Endodermal cell (in vitro differentiated cells): ENCODE results near the gene GATA1. TPM values are rescaled to one million over a fixed set of nuclear protein-coding genes. Genes with fewer than 3 reads are reported as not detected.
"Not testable (repeated sequence)": the region's sequence is repeated elsewhere in the genome, so short reads cannot be mapped to it uniquely, and the experiment has no call there.

Experiments
- DNase-seq: peaks from one replicate; pipeline ENCODE4 v3.0.0-alpha.2; 2017
- H3K27ac ChIP-seq: 2 replicates; pipeline ENCODE4 v1.5.1; 2013; ENCODE audit warnings: mild to moderate bottlenecking, low read depth, low read length, moderate library complexity
- H3K27me3 ChIP-seq: 2 replicates; pipeline ENCODE4 v1.6.1; 2013; ENCODE audit warnings: mild to moderate bottlenecking, low read length, moderate library complexity; ENCODE audit not compliant: insufficient read depth, control insufficient read depth, poor library complexity, severe bottlenecking
- H3K36me3 ChIP-seq: 2 replicates; pipeline ENCODE4 v1.7.0; 2013; ENCODE audit warnings: mild to moderate bottlenecking, low read length, moderate library complexity; ENCODE audit not compliant: control insufficient read depth, insufficient read depth
- H3K4me1 ChIP-seq: one replicate; pipeline ENCODE4 v1.7.0; 2013; ENCODE audit warnings: low read length; ENCODE audit not compliant: control insufficient read depth, insufficient read depth
- H3K4me3 ChIP-seq: 2 replicates; pipeline ENCODE4 v1.5.1; 2013; ENCODE audit warnings: mild to moderate bottlenecking, low read length, moderate library complexity
- H3K9ac ChIP-seq: 2 replicates; pipeline ENCODE4 v1.6.1; 2013; ENCODE audit warnings: mild to moderate bottlenecking, low read length, moderate library complexity; ENCODE audit not compliant: poor library complexity, severe bottlenecking; ENCODE audit errors: extremely low read depth
- H3K9me3 ChIP-seq: 2 replicates; pipeline ENCODE4 v1.6.1; 2013; ENCODE audit warnings: mild to moderate bottlenecking, low read length, moderate library complexity; ENCODE audit not compliant: control insufficient read depth
- H3K27ac Mint-ChIP-seq: 2 replicates; pipeline ENCODE4 v1.8.0; 2020; ENCODE audit warnings: mixed read lengths
- H3K27me3 Mint-ChIP-seq: 2 replicates; pipeline ENCODE4 v1.8.0; 2021; ENCODE audit warnings: mild to moderate bottlenecking, mixed read lengths; ENCODE audit not compliant: insufficient read depth
- H3K36me3 Mint-ChIP-seq: 2 replicates; pipeline ENCODE4 v1.8.0; 2020; ENCODE audit warnings: low read depth, mixed read lengths
- H3K4me1 Mint-ChIP-seq: 2 replicates; pipeline ENCODE4 v1.8.0; 2020; ENCODE audit warnings: mixed read lengths
- H3K4me3 Mint-ChIP-seq: 2 replicates; pipeline ENCODE4 v1.8.0; 2020; ENCODE audit warnings: mild to moderate bottlenecking, moderate library complexity, mixed read lengths
- H3K9me3 Mint-ChIP-seq: 2 replicates; pipeline ENCODE4 v1.8.0; 2020; ENCODE audit warnings: mild to moderate bottlenecking, mixed read lengths
- CTCF ChIP-seq: fragments of 200-600 bp; sonication (generic); conservative IDR thresholded peaks from 2 replicates; pipeline ENCODE4 v1.5.0; 2021; ENCODE audit warnings: antibody characterized with exemption, mild to moderate bottlenecking
- WGBS, 2 experiments: methylation state at CpG; one replicate each; pipeline versions ENCODE4 v1.1.5 to v1.1.7; 2013; ENCODE audit warnings: missing lambda C conversion rate in 2 of 2, mixed read lengths in 1 of 2; ENCODE audit not compliant: insufficient coverage in 1 of 2, insufficient read length in 1 of 2; 5-methylcytosine and 5-hydroxymethylcytosine counted together
- total RNA-seq, 2 donors: library from RNA; stranded (reverse); fragmentation: NEBNext Ultra II Directional in 1 of 2; extraction: Animal tissue kit (Norgen Biotek cat#: 25700) in 1 of 2; gene quantifications; 2 replicates in 1 of 2; 3 replicates in 1 of 2; pipeline ENCODE4 v1.2.1, GENCODE V29; 2021

The GATA1 gene
- total RNA-seq, 2 donors from 2014 or later = not detected

DNA sequence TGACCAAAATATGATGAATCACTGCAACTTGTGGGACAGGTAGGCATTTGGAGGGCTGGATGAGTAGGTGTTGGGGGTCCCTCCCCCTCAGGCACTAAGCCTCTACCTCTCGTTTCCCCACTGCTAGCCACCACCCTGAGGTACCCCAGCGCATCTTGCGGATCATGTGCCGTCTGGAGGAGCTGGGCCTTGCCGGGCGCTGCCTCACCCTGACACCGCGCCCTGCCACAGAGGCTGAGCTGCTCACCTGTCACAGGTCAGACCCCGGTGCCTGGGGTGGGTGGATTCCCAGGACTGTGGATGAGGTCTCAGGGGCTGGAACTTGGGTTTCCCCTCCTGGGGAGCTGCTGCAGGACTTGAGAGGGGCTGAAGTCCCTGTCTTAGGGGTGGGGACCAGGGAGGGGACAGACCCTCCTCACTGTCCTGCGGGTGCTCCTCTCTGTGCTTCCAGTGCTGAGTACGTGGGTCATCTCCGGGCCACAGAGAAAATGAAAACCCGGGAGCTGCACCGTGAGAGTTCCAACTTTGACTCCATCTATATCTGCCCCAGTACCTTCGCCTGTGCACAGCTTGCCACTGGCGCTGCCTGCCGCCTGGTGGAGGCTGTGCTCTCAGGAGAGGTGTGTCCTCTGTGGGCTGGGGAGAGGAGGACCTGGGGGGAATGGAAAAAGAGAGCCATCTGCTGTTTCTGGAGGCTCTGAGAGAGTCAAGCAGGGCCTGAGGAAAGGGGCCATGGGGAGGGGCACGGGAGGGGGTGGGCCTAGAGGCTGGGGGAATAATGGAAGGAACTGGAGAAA, 29.8 kb downstream of the GATA1 start:
- H3K4me3 ChIP-seq = no peak overlapping the region
- Mint-ChIP-seq H3K9me3 (peaks cover 74% of the 10 kb centered on the region), H3K27me3 (no peaks in the 10 kb centered on the region), H3K27ac (no peak overlapping the region), H3K4me1 (no peaks in the 10 kb centered on the region), H3K4me3 (no peak overlapping the region), H3K36me3 (peaks cover 21% of the 10 kb centered on the region)
- WGBS, 2 experiments = 94 to 99% methylated on average over 7 to 18 of the region's 18 CpGs
- H3K27ac ChIP-seq = no peak overlapping the region
- H3K36me3 ChIP-seq = peaks cover 7% of the 10 kb centered on the region
- no peaks in the 10 kb centered on the region for H3K4me1 ChIP-seq
- no peaks in the 10 kb centered on the region for H3K9me3 ChIP-seq
- no peaks in the 10 kb centered on the region for H3K27me3 ChIP-seq
- H3K9ac ChIP-seq = no peak overlapping the region
- no peak for TF ChIP-seq CTCF
- DNase-seq = no peak

DNA sequence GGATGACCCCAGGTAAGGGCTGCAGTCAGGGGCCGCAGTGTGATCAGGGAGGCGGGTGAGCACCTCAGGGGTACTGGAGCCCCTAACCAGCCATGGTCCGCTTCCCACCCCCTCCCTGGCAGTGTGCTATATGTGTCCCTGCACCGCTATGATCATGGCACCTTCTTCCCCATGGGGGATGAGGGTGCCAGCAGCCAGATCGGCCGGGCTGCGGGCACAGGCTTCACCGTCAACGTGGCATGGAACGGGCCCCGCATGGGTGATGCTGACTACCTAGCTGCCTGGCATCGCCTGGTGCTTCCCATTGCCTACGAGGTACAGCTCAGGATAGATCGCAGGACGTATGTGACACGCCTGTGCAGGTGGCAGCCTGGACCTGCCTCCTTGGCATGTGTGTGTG, 31.7 kb downstream of the GATA1 start:
- no peak for DNase-seq
- Histone ChIP-seq H3K27me3 (no peaks in the 10 kb centered on the region), H3K9me3 (no peaks in the 10 kb centered on the region), H3K27ac (no peak overlapping the region), H3K36me3 (no peaks in the 10 kb centered on the region), H3K4me1 (no peaks in the 10 kb centered on the region), H3K9ac (no peak overlapping the region), H3K4me3 (no peak overlapping the region)
- no peak overlapping the region for H3K4me3 Mint-ChIP-seq
- no peaks in the 10 kb centered on the region for H3K4me1 Mint-ChIP-seq
- no peak overlapping the region for H3K27ac Mint-ChIP-seq
- H3K27me3 Mint-ChIP-seq = no peaks in the 10 kb centered on the region
- WGBS, 2 experiments = 95 to 98% methylated on average over 10 to 16 of the region's 16 CpGs
- no peak for TF ChIP-seq CTCF
- H3K9me3 Mint-ChIP-seq = peaks cover 62% of the 10 kb centered on the region
- H3K36me3 Mint-ChIP-seq = peaks cover 23% of the 10 kb centered on the region

DNA sequence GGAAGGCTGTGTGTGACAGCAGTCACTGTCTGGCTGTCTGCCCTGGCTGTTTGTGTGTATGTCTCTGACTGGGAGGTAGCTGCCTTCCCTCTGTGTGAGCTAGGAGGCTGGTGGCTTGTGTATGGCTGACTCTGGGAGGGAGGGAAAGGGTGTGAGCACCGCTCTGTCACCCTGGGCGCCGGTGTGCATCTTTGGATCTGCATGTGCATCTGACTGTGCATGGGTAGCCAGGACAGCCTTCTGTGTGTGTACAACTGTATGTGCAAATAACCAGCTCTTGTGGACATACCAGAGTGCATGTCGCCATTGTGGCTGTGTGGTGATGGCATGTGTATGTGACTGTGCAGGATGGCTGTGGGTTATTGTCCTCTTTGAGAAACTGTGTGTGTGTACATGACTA, 32.5 kb downstream of the GATA1 start:
- WGBS, 2 experiments = 95% methylated on average over 4 of the region's 4 CpGs; no CpG with 5 or more reads in 1 of the 2 experiments
- Histone ChIP-seq H3K4me1 (no peaks in the 10 kb centered on the region), H3K36me3 (no peaks in the 10 kb centered on the region), H3K9me3 (no peaks in the 10 kb centered on the region), H3K27me3 (no peaks in the 10 kb centered on the region), H3K4me3 (no peak overlapping the region), H3K9ac (no peak overlapping the region), H3K27ac (no peak overlapping the region)
- peaks cover 59% of the 10 kb centered on the region for H3K9me3 Mint-ChIP-seq
- no peak for TF ChIP-seq CTCF
- DNase-seq = no peak
- H3K27ac Mint-ChIP-seq = no peak overlapping the region
- H3K4me1 Mint-ChIP-seq = no peaks in the 10 kb centered on the region
- H3K27me3 Mint-ChIP-seq = no peaks in the 10 kb centered on the region
- H3K4me3 Mint-ChIP-seq = no peak overlapping the region
- H3K36me3 Mint-ChIP-seq = peaks cover 26% of the 10 kb centered on the region

- not testable (repeated sequence) for H3K4me3 ChIP-seq, H3K4me1 ChIP-seq, H3K9ac ChIP-seq, H3K4me1 Mint-ChIP-seq, H3K27me3 ChIP-seq, H3K27ac Mint-ChIP-seq, H3K27me3 Mint-ChIP-seq, H3K36me3 ChIP-seq, DNase-seq, H3K9me3 ChIP-seq, H3K27ac ChIP-seq, H3K4me3 Mint-ChIP-seq
- Mint-ChIP-seq H3K36me3 (peaks cover 30% of the 10 kb centered on the region), H3K9me3 (peaks cover 59% of the 10 kb centered on the region)
- 97 to 100% methylated on average over 2 to 8 of the region's 9 CpGs for WGBS, 2 experiments
Measured at GRCh38 chrX:48819394-48819793, 33.0 kb downstream of the GATA1 start.
